AG10803 (cell line): ENCODE results near the gene FERMT3.

Experiments
- DNase-seq: peaks from one replicate; pipeline ENCODE4 v3.0.0; 2010; ENCODE audit warnings: low read depth
- H3K4me3 ChIP-seq: 2 replicates; pipeline ENCODE4 v1.5.1; 2011; ENCODE audit warnings: mild to moderate bottlenecking, low read length, control low read depth
- CTCF ChIP-seq: conservative IDR thresholded peaks from 2 replicates; pipeline ENCODE4 v1.5.1; 2011; ENCODE audit warnings: mild to moderate bottlenecking, low read length, control low read depth, inconsistent platforms

Gene FERMT3

GRCh38 chr11:64247729-64248531 is 41.4 kb downstream of the FERMT3 start:
- H3K4me3 ChIP-seq = peak overlapping the region; percentile 89
- DNase-seq = no peak
- TF ChIP-seq CTCF = no peak

- DNase-seq = no peak
- H3K4me3 ChIP-seq = no peak overlapping the region
These were observed 42.1 kb downstream of the FERMT3 start for GRCh38 chr11:64248578-64248977.

GRCh38 chr11:64249038-64249437 is 42.5 kb downstream of the FERMT3 start:
- no peak for DNase-seq
- TF ChIP-seq CTCF = no peak
- H3K4me3 ChIP-seq = no peak overlapping the region

More at GRCh38 chr11:64248578-64248977, 42.1 kb downstream of the FERMT3 start:
- no peak for TF ChIP-seq CTCF

- H3K4me3 ChIP-seq = no peak overlapping the region
- no peak for DNase-seq
- no peak for TF ChIP-seq CTCF
These were observed 43.3 kb downstream of the FERMT3 start for GRCh38 chr11:64249563-64250414.

- H3K4me3 ChIP-seq = peak overlapping the region; percentile 67
- no peak for DNase-seq
- TF ChIP-seq CTCF = no peak
These were observed 44.0 kb downstream of the FERMT3 start for GRCh38 chr11:64250415-64251015.

GRCh38 chr11:64251016-64251752 is 44.7 kb downstream of the FERMT3 start, which contains the start of gene PLCB3:
PLCB3 (plus strand) TSS chr11:64251530; CDS start chr11:64251650, 120 bp downstream.
- H3K4me3 ChIP-seq = peak within 1 kb of the TSS; percentile 78
- TF ChIP-seq CTCF = peak; percentile 43
- peak; percentile 37 for DNase-seq
